NCI-H226 (cell line): ENCODE results near the gene ANO8.
A peak's percentile ranks its signal among the peaks of the same experiment; 100 is the strongest.

ENCODE experiments used
- DNase-seq: peaks from one replicate; pipeline ENCODE4 v3.0.0-alpha.2; 2015

The ANO8 gene

GRCh38 chr19:17341845-17342244 is 7.2 kb upstream of the ANO8 start:
- DNase-seq, result no peak

- no peak for DNase-seq
Measured at GRCh38 chr19:17341386-17341785, 6.7 kb upstream of the ANO8 start.

GRCh38 chr19:17340871-17341357 is 6.3 kb upstream of the ANO8 start:
- DNase-seq, result no peak

GRCh38 chr19:17340302-17340870 is 5.7 kb upstream of the ANO8 start:
- DNase-seq, result peak; percentile 47

- no peak for DNase-seq
Measured at GRCh38 chr19:17339088-17339741, 4.6 kb upstream of the ANO8 start.

GRCh38 chr19:17338433-17339078 is 3.9 kb upstream of the ANO8 start:
- no peak for DNase-seq

GRCh38 chr19:17337675-17338432 is 3.2 kb upstream of the ANO8 start:
- no peak for DNase-seq

- peak; percentile 99 for DNase-seq
Measured at GRCh38 chr19:17336872-17337674, 2.4 kb upstream of the ANO8 start, which contains the start of gene GTPBP3. TSS of gene GTPBP3 (plus strand) at chr19:17337553. CDS start at chr19:17337612, 59 bp downstream.

GRCh38 chr19:17335575-17335974 is 920 bp upstream of the ANO8 start:
- no peak for DNase-seq

- peak; percentile 78 for DNase-seq
Measured at GRCh38 chr19:17333611-17334413, 843 bp downstream of the ANO8 start.

GRCh38 chr19:17332677-17333581 is 1.7 kb downstream of the ANO8 start:
- peak; percentile 42 for DNase-seq

- DNase-seq, result no peak
Measured at GRCh38 chr19:17332360-17332676, 2.3 kb downstream of the ANO8 start.

GRCh38 chr19:17331045-17331558 is 3.6 kb downstream of the ANO8 start:
- no peak for DNase-seq

GRCh38 chr19:17330262-17331044 is 4.2 kb downstream of the ANO8 start:
- DNase-seq, result no peak

- DNase-seq, result no peak
Measured at GRCh38 chr19:17329366-17330261, 5.0 kb downstream of the ANO8 start.

GRCh38 chr19:17328517-17329365 is 5.9 kb downstream of the ANO8 start:
- no peak for DNase-seq
